K562 (cell line): Measurements from ENCODE around the gene PWWP2A. TPM values are rescaled to one million over a fixed set of nuclear protein-coding genes. Genes with fewer than 3 reads are reported as not detected.
A peak's percentile ranks its signal among the peaks of the same experiment; 100 is the strongest.

Experiments
- BDP1 ChIP-seq: IDR thresholded peaks from 3 replicates; pipeline ENCODE4 v1.6.1; 2011; ENCODE audit not compliant: insufficient read length, insufficient read depth
- BHLHE40 ChIP-seq: IDR thresholded peaks from 2 replicates; pipeline ENCODE4 v1.6.1; 2011; ENCODE audit warnings: low read length, improper control_type of control experiment
- E2F3 ChIP-seq: fragments of 250-450 bp; sonication (Bioruptor Pico); IDR thresholded peaks from 2 replicates; pipeline ENCODE4 v1.4.0; 2020; ENCODE audit warnings: mild to moderate bottlenecking
- HEY1 ChIP-seq: fragments of 250-450 bp; sonication (Bioruptor Pico); IDR thresholded peaks from 2 replicates; pipeline ENCODE4 v1.5.0; 2020; ENCODE audit warnings: mild to moderate bottlenecking, moderate library complexity, borderline replicate concordance
- KDM1A ChIP-seq, 2 experiments: fragments of 450-650 bp; IDR thresholded peaks; 2 replicates each; pipeline ENCODE4 v1.6.1; 2016; ENCODE audit warnings: mild to moderate bottlenecking in 2 of 2
- MAZ ChIP-seq, 2 experiments: fragments of 450-650 bp in 1 of 2; sonication (generic) in 1 of 2; formaldehyde crosslinking; IDR thresholded peaks in 1 of 2; conservative IDR thresholded peaks in 1 of 2; 2 replicates each; pipeline versions ENCODE4 v1.4.0 to v1.5.0; 2020; ENCODE audit warnings: mild to moderate bottlenecking in 1 of 2, missing genetic modification reagents in 1 of 2
- NFIC ChIP-seq: fragments of 450-650 bp; IDR thresholded peaks from 2 replicates; pipeline ENCODE4 v1.6.1; 2017; ENCODE audit warnings: mild to moderate bottlenecking, inconsistent platforms
- POLR2A ChIP-seq: fragments of 450-650 bp; conservative IDR thresholded peaks from 2 replicates; pipeline ENCODE4 v1.6.1; 2016
- POLR3G ChIP-seq: IDR thresholded peaks from 2 replicates; pipeline ENCODE4 v1.6.1; 2011; ENCODE audit not compliant: insufficient read length, insufficient replicate concordance; ENCODE audit errors: extremely low read depth
- PTRF ChIP-seq: fragments of 450-650 bp; IDR thresholded peaks from 2 replicates; pipeline ENCODE4 v1.6.1; 2016; ENCODE audit warnings: mild to moderate bottlenecking, missing genetic modification characterization, missing compliant biosample characterization
- RB1 ChIP-seq: fragments of 450-650 bp; IDR thresholded peaks from 2 replicates; pipeline ENCODE4 v1.6.1; 2017; ENCODE audit warnings: low read depth, mild to moderate bottlenecking
- RBFOX2 ChIP-seq: fragments of 200-400 bp; formaldehyde crosslinking; IDR thresholded peaks from 2 replicates; pipeline ENCODE4 v1.6.1; 2017; ENCODE audit warnings: low read depth, mild to moderate bottlenecking, low read length, moderate library complexity
- SMARCA4 ChIP-seq: fragments of 450-650 bp; IDR thresholded peaks from 2 replicates; pipeline ENCODE4 v1.6.1; 2016
- SMC3 ChIP-seq: conservative IDR thresholded peaks from 2 replicates; pipeline ENCODE4 v1.6.1; 2011; ENCODE audit warnings: low read depth, low read length, improper control_type of control experiment; ENCODE audit not compliant: insufficient read depth
- TARDBP ChIP-seq: fragments of 450-650 bp; IDR thresholded peaks from 2 replicates; pipeline ENCODE4 v1.6.1; 2016
- ZFP30 ChIP-seq: fragments of 250-450 bp; sonication (Bioruptor Pico); IDR thresholded peaks from 2 replicates; pipeline ENCODE4 v1.8.0; 2022; ENCODE audit warnings: moderate library complexity, mild to moderate bottlenecking, inconsistent platforms, borderline replicate concordance
- ZNF174 ChIP-seq: fragments of 250-450 bp; sonication (Bioruptor Pico); IDR thresholded peaks from 2 replicates; pipeline ENCODE4 v1.4.0; 2020; ENCODE audit warnings: mild to moderate bottlenecking
- ZNF274 ChIP-seq: IDR thresholded peaks from 2 replicates; pipeline ENCODE4 v1.6.1; 2011; ENCODE audit warnings: low read depth, mild to moderate bottlenecking, low read length, moderate library complexity, borderline replicate concordance
- polyA plus RNA-seq, 8 experiments: library from polyadenylated mRNA; depleted of rRNA in 4 of 8; stranded (reverse) in 5 of 8; unstranded in 3 of 8; fragments of >200 nt; fragmentation: Nextera tagmentation in 2 of 8; fragmentation: Illumina TruSeq in 1 of 8; extraction: Ambion mirVana in 2 of 8; extraction: Trizol in 1 of 8; gene quantifications; 2 replicates each; pipeline versions ENCODE4 v1.2.1 to v1.2.3, GENCODE V29; 2011 to 2014; ENCODE audit warnings: inconsistent platforms in 1 of 8, missing spikeins in 1 of 8
- total RNA-seq, 7 experiments: library from RNA; depleted of rRNA in 6 of 7; stranded (reverse); fragments of >200 nt in 6 of 7; fragmentation: Illumina TruSeq in 2 of 7; extraction: Trizol in 2 of 7; gene quantifications; 2 replicates each; pipeline versions ENCODE4 v1.2.1 to v1.2.3, GENCODE V29; 2011 to 2021; ENCODE audit warnings: low replicate concordance in 1 of 7
- TF ChIP-seq, protein P1 (sequence below): fragments of 450-650 bp; IDR thresholded peaks from 2 replicates; pipeline ENCODE4 v1.6.1; 2016
- TF ChIP-seq, protein P2 (sequence below): sonication (generic); formaldehyde crosslinking; IDR thresholded peaks from 2 replicates; pipeline ENCODE4 v1.8.1; 2023; ENCODE audit warnings: mild to moderate bottlenecking, missing genetic modification reagents
- TF ChIP-seq, protein P3 (sequence below): fragments of 450-650 bp; IDR thresholded peaks from 2 replicates; pipeline ENCODE4 v1.7.1; 2018; ENCODE audit warnings: mild to moderate bottlenecking, low read depth; ENCODE audit not compliant: partially characterized antibody
- TF ChIP-seq, protein P4 (sequence below): sonication (generic); formaldehyde crosslinking; IDR thresholded peaks from 2 replicates; pipeline ENCODE4 v1.8.0; 2022; ENCODE audit warnings: mild to moderate bottlenecking, missing genetic modification reagents
- TF ChIP-seq, protein P5 (sequence below): fragments of 450-650 bp; IDR thresholded peaks from 2 replicates; pipeline ENCODE4 v1.6.1; 2016; ENCODE audit warnings: missing biosample characterization, missing genetic modification characterization

The PWWP2A gene
- total and polyA plus RNA-seq, 9 of the 15 experiments (the other 6 are each of a cell fraction or from before 2014, with no cell fraction given) = 2.7 to 26.3 (median 14.6) TPM

DNA sequence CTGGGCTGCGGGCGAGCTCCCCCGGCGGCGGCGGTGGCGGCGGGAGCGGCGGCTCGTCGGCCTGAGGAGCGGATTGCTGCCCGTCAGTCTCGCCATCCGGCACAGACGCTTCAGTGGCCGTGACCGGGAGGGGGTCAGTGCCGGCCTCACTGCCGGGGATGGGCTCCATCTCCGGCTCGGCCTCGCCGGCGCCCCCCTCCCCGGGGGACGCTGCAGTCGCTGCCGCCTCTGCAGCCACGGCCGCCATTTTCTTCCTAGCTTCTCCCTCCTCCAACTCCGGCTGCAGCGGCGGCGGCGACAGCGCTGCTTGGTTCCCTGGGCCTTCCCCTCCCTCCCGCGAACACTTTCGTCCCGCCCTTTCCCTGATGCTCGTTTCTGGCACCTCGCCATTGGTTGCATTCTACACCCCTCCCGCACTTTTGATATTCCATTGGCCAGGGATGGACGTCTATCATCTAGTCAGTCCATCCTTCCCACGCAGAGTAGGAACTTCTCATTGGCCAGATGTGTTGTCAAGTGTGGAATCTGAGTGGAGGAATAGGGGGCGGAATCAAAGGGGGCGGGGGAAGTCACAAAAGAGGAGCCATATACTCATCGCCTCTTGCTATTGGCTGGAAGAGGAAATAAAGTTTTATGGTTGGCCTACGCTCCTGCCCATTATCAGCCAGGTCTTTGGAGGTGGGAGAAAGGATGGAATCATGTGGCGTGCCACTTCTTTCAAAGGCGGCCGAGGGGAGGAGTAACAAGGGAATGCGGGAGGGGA is at the start of gene PWWP2A (continued):
- peak; percentile 81 for TF ChIP-seq RB1
- TF ChIP-seq, protein P1, sequence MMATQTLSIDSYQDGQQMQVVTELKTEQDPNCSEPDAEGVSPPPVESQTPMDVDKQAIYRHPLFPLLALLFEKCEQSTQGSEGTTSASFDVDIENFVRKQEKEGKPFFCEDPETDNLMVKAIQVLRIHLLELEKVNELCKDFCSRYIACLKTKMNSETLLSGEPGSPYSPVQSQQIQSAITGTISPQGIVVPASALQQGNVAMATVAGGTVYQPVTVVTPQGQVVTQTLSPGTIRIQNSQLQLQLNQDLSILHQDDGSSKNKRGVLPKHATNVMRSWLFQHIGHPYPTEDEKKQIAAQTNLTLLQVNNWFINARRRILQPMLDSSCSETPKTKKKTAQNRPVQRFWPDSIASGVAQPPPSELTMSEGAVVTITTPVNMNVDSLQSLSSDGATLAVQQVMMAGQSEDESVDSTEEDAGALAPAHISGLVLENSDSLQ = peak; percentile 100
- TF ChIP-seq PTRF = no peak
- no peak for TF ChIP-seq POLR3G
- TF ChIP-seq SMC3 = no peak
- TF ChIP-seq SMARCA4 = no peak
- TF ChIP-seq NFIC = peak; percentile 95
- TF ChIP-seq TARDBP = peak; percentile 97; the same call in 1 of the 2 replicates
- TF ChIP-seq ZNF174 (CRISPR knock-in tag) = no peak
- TF ChIP-seq POLR2A = peak; percentile 89
- no peak for TF ChIP-seq HEY1 (CRISPR knock-in tag)
- peak; percentile 57 to 84 for TF ChIP-seq MAZ (CRISPR knock-in tag; conservative IDR thresholded peaks at IDR 0.05 in 1 of 2, IDR thresholded peaks at IDR 0.05 in 1 of 2)
- TF ChIP-seq E2F3 (CRISPR knock-in tag) = peak; percentile 64
- TF ChIP-seq, protein P2, sequence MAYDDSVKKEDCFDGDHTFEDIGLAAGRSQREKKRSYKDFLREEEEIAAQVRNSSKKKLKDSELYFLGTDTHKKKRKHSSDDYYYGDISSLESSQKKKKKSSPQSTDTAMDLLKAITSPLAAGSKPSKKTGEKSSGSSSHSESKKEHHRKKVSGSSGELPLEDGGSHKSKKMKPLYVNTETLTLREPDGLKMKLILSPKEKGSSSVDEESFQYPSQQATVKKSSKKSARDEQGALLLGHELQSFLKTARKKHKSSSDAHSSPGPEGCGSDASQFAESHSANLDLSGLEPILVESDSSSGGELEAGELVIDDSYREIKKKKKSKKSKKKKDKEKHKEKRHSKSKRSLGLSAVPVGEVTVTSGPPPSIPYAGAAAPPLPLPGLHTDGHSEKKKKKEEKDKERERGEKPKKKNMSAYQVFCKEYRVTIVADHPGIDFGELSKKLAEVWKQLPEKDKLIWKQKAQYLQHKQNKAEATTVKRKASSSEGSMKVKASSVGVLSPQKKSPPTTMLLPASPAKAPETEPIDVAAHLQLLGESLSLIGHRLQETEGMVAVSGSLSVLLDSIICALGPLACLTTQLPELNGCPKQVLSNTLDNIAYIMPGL (CRISPR knock-in tag) = 0 out of 2 replicates have a peak, but pooled peaks have one; percentile 57
- no peak for TF ChIP-seq KDM1A (IDR thresholded peaks at IDR 0.05)
- TF ChIP-seq BDP1 = no peak
- TF ChIP-seq, protein P3, sequence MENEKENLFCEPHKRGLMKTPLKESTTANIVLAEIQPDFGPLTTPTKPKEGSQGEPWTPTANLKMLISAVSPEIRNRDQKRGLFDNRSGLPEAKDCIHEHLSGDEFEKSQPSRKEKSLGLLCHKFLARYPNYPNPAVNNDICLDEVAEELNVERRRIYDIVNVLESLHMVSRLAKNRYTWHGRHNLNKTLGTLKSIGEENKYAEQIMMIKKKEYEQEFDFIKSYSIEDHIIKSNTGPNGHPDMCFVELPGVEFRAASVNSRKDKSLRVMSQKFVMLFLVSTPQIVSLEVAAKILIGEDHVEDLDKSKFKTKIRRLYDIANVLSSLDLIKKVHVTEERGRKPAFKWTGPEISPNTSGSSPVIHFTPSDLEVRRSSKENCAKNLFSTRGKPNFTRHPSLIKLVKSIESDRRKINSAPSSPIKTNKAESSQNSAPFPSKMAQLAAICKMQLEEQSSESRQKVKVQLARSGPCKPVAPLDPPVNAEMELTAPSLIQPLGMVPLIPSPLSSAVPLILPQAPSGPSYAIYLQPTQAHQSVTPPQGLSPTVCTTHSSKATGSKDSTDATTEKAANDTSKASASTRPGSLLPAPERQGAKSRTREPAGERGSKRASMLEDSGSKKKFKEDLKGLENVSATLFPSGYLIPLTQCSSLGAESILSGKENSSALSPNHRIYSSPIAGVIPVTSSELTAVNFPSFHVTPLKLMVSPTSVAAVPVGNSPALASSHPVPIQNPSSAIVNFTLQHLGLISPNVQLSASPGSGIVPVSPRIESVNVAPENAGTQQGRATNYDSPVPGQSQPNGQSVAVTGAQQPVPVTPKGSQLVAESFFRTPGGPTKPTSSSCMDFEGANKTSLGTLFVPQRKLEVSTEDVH = peak; percentile 60
- TF ChIP-seq, protein P4, sequence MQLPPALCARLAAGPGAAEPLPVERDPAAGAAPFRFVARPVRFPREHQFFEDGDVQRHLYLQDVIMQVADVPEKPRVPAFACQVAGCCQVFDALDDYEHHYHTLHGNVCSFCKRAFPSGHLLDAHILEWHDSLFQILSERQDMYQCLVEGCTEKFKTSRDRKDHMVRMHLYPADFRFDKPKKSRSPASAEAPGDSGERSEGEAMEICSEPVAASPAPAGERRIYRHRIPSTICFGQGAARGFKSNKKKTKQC (CRISPR knock-in tag) = no peak; the same call in 1 of the 2 replicates
- TF ChIP-seq BHLHE40 = peak; percentile 58; the same call in 1 of the 2 replicates
- TF ChIP-seq ZFP30 (CRISPR knock-in tag) = no peak
- TF ChIP-seq ZNF274 = no peak
- TF ChIP-seq, protein P5, sequence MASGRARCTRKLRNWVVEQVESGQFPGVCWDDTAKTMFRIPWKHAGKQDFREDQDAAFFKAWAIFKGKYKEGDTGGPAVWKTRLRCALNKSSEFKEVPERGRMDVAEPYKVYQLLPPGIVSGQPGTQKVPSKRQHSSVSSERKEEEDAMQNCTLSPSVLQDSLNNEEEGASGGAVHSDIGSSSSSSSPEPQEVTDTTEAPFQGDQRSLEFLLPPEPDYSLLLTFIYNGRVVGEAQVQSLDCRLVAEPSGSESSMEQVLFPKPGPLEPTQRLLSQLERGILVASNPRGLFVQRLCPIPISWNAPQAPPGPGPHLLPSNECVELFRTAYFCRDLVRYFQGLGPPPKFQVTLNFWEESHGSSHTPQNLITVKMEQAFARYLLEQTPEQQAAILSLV = no peak
- peak; percentile 90 for TF ChIP-seq RBFOX2
